GM23338 (cell line): ENCODE data around the gene GTF2F1. TPM values are rescaled to one million over a fixed set of nuclear protein-coding genes. Genes with fewer than 3 reads are reported as not detected.

Source experiments
- ATAC-seq: fragments of 200-7000 bp; cut with Tn5 transposase; 3 replicates; pipeline ENCODE4 v1.9.1; 2020
- DNase-seq: peaks from one replicate; pipeline ENCODE4 v3.0.0-alpha.2; 2015; ENCODE audit warnings: low spot score
- H2AFZ ChIP-seq: fragments of 200-600 bp; sonication (generic); 2 replicates; pipeline ENCODE4 v1.8.0; 2016; ENCODE audit warnings: antibody characterized with exemption, mild to moderate bottlenecking, moderate library complexity
- H3F3A ChIP-seq: fragments of 200-600 bp; sonication (generic); replicated peaks from 2 replicates; pipeline ENCODE4 v1.8.0; 2017; ENCODE audit warnings: antibody characterized with exemption, mixed run types, low read depth
- H3K27ac ChIP-seq: fragments of 200-600 bp; sonication (generic); 2 replicates; pipeline ENCODE4 v1.6.1; 2016; ENCODE audit warnings: low read depth
- H3K27me3 ChIP-seq: fragments of 200-600 bp; sonication (generic); 2 replicates; pipeline ENCODE4 v1.8.0; 2016; ENCODE audit warnings: mild to moderate bottlenecking, mixed run types, moderate library complexity; ENCODE audit not compliant: insufficient read depth
- H3K36me3 ChIP-seq: fragments of 200-600 bp; sonication (generic); 2 replicates; pipeline ENCODE4 v1.8.0; 2016; ENCODE audit warnings: mild to moderate bottlenecking; ENCODE audit not compliant: insufficient read depth
- H3K4me1 ChIP-seq: fragments of 200-600 bp; sonication (generic); 2 replicates; pipeline ENCODE4 v1.8.0; 2016; ENCODE audit warnings: mild to moderate bottlenecking, moderate library complexity; ENCODE audit not compliant: insufficient read depth
- H3K4me2 ChIP-seq: fragments of 200-600 bp; sonication (generic); 2 replicates; pipeline ENCODE4 v1.7.1; 2017; ENCODE audit warnings: mixed run types
- H3K4me3 ChIP-seq: fragments of 200-600 bp; sonication (generic); 2 replicates; pipeline ENCODE4 v1.6.1; 2016; ENCODE audit warnings: mixed run types
- H3K79me2 ChIP-seq: fragments of 200-600 bp; sonication (generic); replicated peaks from 2 replicates; pipeline ENCODE4 v1.8.0; 2017; ENCODE audit warnings: mild to moderate bottlenecking; ENCODE audit not compliant: insufficient read depth
- H3K9me2 ChIP-seq: fragments of 200-600 bp; sonication (generic); 2 replicates; pipeline ENCODE4 v1.8.0; 2017; ENCODE audit not compliant: insufficient read depth
- H4K20me1 ChIP-seq: fragments of 200-600 bp; sonication (generic); replicated peaks from 2 replicates; pipeline ENCODE4 v1.8.0; 2017; ENCODE audit warnings: mild to moderate bottlenecking; ENCODE audit not compliant: insufficient read depth
- H3K27ac Mint-ChIP-seq: 2 replicates; pipeline ENCODE4 v1.8.0; 2020; ENCODE audit warnings: inconsistent platforms, mild to moderate bottlenecking, moderate library complexity, mixed read lengths
- H3K27me3 Mint-ChIP-seq: 3 replicates; pipeline ENCODE4 v1.8.0; 2022; ENCODE audit warnings: low read depth, mild to moderate bottlenecking, moderate library complexity, mixed read lengths, inconsistent platforms; ENCODE audit not compliant: insufficient read depth, poor library complexity
- H3K36me3 Mint-ChIP-seq: 3 replicates; pipeline ENCODE4 v1.8.0; 2021; ENCODE audit warnings: low read depth, mild to moderate bottlenecking, inconsistent platforms, moderate library complexity, mixed read lengths
- H3K4me1 Mint-ChIP-seq: 3 replicates; pipeline ENCODE4 v1.8.0; 2020; ENCODE audit warnings: mild to moderate bottlenecking, inconsistent platforms, mixed read lengths
- H3K4me3 Mint-ChIP-seq: 3 replicates; pipeline ENCODE4 v1.8.0; 2021; ENCODE audit warnings: moderate library complexity, mild to moderate bottlenecking, inconsistent platforms, mixed read lengths
- H3K9me3 Mint-ChIP-seq: 3 replicates; pipeline ENCODE4 v1.8.0; 2020; ENCODE audit warnings: moderate library complexity, mild to moderate bottlenecking, inconsistent platforms, mixed read lengths
- CREB1 ChIP-seq: fragments of 250-450 bp; sonication (Bioruptor Pico); IDR thresholded peaks from 2 replicates; pipeline ENCODE4 v1.5.0; 2020; ENCODE audit warnings: low read depth, mild to moderate bottlenecking, moderate library complexity
- JUNB ChIP-seq: IDR thresholded peaks from one replicate; pipeline ENCODE4 v1.6.1; 2016; ENCODE audit warnings: antibody characterized with exemption; ENCODE audit not compliant: unreplicated experiment
- STAT1 ChIP-seq: IDR thresholded peaks from one replicate; pipeline ENCODE4 v1.6.1; 2016; ENCODE audit warnings: antibody characterized with exemption; ENCODE audit not compliant: unreplicated experiment
- ZNF114 ChIP-seq: fragments of 250-450 bp; sonication (Bioruptor Pico); IDR thresholded peaks from 2 replicates; pipeline ENCODE4 v1.5.0; 2020; ENCODE audit warnings: mild to moderate bottlenecking, moderate library complexity
- ZNF331 ChIP-seq: fragments of 250-450 bp; sonication (Bioruptor Pico); IDR thresholded peaks from 2 replicates; pipeline ENCODE4 v1.5.0; 2020; ENCODE audit warnings: low read depth, mild to moderate bottlenecking, moderate library complexity
- polyA plus RNA-seq: library from polyadenylated mRNA; unstranded; fragments of >200 nt; fragmentation: Nextera tagmentation; extraction: Ambion mirVana; gene quantifications from 2 replicates; pipeline ENCODE4 v1.2.1, GENCODE V29; 2016
- total RNA-seq: library from RNA; depleted of rRNA; stranded (reverse); fragments of >200 nt; shearing (Covaris generic); gene quantifications from 2 replicates; pipeline ENCODE4 v1.2.3, GENCODE V29; 2014
- TF ChIP-seq, protein P1 (sequence below): fragments of 250-450 bp; sonication (Bioruptor Pico); IDR thresholded peaks from 2 replicates; pipeline ENCODE4 v1.5.0; 2020; ENCODE audit warnings: mild to moderate bottlenecking, moderate library complexity
- TF ChIP-seq, protein P2 (sequence below): IDR thresholded peaks from 2 replicates; pipeline ENCODE4 v1.6.1; 2016; ENCODE audit warnings: antibody characterized with exemption

Gene GTF2F1
- total and polyA plus RNA-seq, 2 experiments from 2014 or later, result 62.1 to 65.5 TPM

DNA sequence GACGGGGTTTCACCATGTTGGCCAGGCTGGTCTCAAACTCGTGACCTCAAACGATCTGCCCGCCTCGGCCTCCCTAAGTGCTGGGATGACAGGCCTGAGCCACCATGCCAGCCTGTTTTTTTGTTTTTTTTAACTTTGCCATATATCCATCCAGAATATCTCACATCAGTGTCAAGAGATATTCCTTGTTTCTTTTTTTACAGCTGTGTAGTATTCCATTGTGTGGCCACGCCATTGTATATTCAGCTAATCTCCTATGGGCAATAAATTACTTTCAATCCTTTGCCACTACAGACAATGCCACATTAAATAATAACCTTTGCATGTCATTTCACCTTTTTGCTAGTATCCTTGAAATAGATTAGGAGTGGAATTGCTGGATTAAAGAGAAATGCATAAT, 16.4 kb upstream of the GTF2F1 start:
- no peak for TF ChIP-seq ZNF114 (CRISPR knock-in tag)
- TF ChIP-seq, protein P1, sequence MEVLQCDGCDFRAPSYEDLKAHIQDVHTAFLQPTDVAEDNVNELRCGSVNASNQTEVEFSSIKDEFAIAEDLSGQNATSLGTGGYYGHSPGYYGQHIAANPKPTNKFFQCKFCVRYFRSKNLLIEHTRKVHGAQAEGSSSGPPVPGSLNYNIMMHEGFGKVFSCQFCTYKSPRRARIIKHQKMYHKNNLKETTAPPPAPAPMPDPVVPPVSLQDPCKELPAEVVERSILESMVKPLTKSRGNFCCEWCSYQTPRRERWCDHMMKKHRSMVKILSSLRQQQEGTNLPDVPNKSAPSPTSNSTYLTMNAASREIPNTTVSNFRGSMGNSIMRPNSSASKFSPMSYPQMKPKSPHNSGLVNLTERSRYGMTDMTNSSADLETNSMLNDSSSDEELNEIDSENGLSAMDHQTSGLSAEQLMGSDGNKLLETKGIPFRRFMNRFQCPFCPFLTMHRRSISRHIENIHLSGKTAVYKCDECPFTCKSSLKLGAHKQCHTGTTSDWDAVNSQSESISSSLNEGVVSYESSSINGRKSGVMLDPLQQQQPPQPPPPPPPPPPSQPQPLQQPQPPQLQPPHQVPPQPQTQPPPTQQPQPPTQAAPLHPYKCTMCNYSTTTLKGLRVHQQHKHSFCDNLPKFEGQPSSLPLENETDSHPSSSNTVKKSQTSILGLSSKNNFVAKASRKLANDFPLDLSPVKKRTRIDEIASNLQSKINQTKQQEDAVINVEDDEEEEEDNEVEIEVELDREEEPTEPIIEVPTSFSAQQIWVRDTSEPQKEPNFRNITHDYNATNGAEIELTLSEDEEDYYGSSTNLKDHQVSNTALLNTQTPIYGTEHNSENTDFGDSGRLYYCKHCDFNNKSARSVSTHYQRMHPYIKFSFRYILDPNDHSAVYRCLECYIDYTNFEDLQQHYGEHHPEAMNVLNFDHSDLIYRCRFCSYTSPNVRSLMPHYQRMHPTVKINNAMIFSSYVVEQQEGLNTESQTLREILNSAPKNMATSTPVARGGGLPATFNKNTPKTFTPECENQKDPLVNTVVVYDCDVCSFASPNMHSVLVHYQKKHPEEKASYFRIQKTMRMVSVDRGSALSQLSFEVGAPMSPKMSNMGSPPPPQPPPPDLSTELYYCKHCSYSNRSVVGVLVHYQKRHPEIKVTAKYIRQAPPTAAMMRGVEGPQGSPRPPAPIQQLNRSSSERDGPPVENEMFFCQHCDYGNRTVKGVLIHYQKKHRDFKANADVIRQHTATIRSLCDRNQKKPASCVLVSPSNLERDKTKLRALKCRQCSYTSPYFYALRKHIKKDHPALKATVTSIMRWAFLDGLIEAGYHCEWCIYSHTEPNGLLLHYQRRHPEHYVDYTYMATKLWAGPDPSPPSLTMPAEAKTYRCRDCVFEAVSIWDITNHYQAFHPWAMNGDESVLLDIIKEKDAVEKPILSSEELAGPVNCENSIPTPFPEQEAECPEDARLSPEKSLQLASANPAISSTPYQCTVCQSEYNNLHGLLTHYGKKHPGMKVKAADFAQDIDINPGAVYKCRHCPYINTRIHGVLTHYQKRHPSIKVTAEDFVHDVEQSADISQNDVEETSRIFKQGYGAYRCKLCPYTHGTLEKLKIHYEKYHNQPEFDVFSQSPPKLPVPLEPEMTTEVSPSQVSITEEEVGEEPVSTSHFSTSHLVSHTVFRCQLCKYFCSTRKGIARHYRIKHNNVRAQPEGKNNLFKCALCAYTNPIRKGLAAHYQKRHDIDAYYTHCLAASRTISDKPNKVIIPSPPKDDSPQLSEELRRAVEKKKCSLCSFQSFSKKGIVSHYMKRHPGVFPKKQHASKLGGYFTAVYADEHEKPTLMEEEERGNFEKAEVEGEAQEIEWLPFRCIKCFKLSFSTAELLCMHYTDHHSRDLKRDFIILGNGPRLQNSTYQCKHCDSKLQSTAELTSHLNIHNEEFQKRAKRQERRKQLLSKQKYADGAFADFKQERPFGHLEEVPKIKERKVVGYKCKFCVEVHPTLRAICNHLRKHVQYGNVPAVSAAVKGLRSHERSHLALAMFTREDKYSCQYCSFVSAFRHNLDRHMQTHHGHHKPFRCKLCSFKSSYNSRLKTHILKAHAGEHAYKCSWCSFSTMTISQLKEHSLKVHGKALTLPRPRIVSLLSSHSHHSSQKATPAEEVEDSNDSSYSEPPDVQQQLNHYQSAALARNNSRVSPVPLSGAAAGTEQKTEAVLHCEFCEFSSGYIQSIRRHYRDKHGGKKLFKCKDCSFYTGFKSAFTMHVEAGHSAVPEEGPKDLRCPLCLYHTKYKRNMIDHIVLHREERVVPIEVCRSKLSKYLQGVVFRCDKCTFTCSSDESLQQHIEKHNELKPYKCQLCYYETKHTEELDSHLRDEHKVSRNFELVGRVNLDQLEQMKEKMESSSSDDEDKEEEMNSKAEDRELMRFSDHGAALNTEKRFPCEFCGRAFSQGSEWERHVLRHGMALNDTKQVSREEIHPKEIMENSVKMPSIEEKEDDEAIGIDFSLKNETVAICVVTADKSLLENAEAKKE, result no peak
- no peak for TF ChIP-seq STAT1
- TF ChIP-seq ZNF331 (CRISPR knock-in tag), result no peak
- Mint-ChIP-seq H3K9me3 (no peaks in the 10 kb centered on the region), H3K4me1 (peaks cover 18% of the 10 kb centered on the region; the same call in 2 of the 3 replicates), H3K36me3 (peaks cover 18% of the 10 kb centered on the region), H3K4me3 (no peak overlapping the region), H3K27ac (no peak overlapping the region), H3K27me3 (peaks cover 3% of the 10 kb centered on the region)
- no peaks in the 10 kb centered on the region for H3K27me3 ChIP-seq
- H3K4me2 ChIP-seq, result no peak overlapping the region
- peaks cover 10% of the 10 kb centered on the region for H3K4me1 ChIP-seq
- H3K4me3 ChIP-seq, result no peak overlapping the region
- H3K9me2 ChIP-seq, result no peaks in the 10 kb centered on the region
- H2AFZ ChIP-seq, result no peak overlapping the region
- no peaks in the 10 kb centered on the region for H3K79me2 ChIP-seq
- ATAC-seq (no peak), DNase-seq (no peak)
- 0 out of 2 replicates have a peak, but pooled peaks cover 5% of the 10 kb centered on the region for H4K20me1 ChIP-seq
- no peak overlapping the region for H3K27ac ChIP-seq
- H3K36me3 ChIP-seq, result no peaks in the 10 kb centered on the region
- peaks cover 9% of the 10 kb centered on the region; the same call in 1 of the 2 replicates for H3F3A ChIP-seq

DNA sequence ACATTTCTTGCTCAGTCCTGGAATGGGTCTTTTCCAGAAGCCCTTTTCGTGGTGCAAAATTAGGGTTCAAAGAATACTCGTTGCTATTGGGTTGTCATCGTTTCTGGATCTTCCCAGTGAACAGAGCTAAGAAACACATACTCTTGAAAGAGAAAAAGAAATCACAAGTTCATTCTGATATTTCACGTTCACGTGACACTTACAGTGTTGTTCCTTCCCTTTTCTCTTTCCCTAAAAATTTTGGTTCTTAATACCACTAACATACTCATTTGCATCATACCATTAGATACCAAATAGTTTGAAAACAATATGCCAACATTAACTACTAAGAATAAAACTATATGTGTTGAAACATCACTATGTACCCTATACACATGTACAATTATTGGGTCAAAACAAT, 13.4 kb upstream of the GTF2F1 start:
- H3F3A ChIP-seq, result no peaks in the 10 kb centered on the region
- H3K4me1 Mint-ChIP-seq, result no peaks in the 10 kb centered on the region
- ATAC-seq, result no peak
- no peaks in the 10 kb centered on the region for H3K36me3 ChIP-seq
- no peak overlapping the region for H3K27ac Mint-ChIP-seq
- H2AFZ ChIP-seq, result no peak overlapping the region
- no peaks in the 10 kb centered on the region; the same call in 2 of the 3 replicates for H3K9me3 Mint-ChIP-seq
- H3K27me3 Mint-ChIP-seq, result peaks cover 2% of the 10 kb centered on the region
- H3K27me3 ChIP-seq, result no peaks in the 10 kb centered on the region
- no peaks in the 10 kb centered on the region for H3K4me1 ChIP-seq
- no peaks in the 10 kb centered on the region for H3K9me2 ChIP-seq
- no peaks in the 10 kb centered on the region for H3K36me3 Mint-ChIP-seq
- no peak overlapping the region for H3K4me3 Mint-ChIP-seq
- H3K79me2 ChIP-seq, result no peaks in the 10 kb centered on the region
- H3K27ac ChIP-seq, result no peak overlapping the region
- no peak for DNase-seq
- no peak overlapping the region for H3K4me2 ChIP-seq
- no peaks in the 10 kb centered on the region for H4K20me1 ChIP-seq
- no peak overlapping the region for H3K4me3 ChIP-seq
- TF ChIP-seq STAT1 (no peak), JUNB (no peak), CREB1 (CRISPR knock-in tag) (no peak)
- TF ChIP-seq, protein P2, sequence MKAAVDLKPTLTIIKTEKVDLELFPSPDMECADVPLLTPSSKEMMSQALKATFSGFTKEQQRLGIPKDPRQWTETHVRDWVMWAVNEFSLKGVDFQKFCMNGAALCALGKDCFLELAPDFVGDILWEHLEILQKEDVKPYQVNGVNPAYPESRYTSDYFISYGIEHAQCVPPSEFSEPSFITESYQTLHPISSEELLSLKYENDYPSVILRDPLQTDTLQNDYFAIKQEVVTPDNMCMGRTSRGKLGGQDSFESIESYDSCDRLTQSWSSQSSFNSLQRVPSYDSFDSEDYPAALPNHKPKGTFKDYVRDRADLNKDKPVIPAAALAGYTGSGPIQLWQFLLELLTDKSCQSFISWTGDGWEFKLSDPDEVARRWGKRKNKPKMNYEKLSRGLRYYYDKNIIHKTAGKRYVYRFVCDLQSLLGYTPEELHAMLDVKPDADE, result no peak
